ENCODE data around the gene RNF125.

- TF ChIP-seq, protein P1, sequence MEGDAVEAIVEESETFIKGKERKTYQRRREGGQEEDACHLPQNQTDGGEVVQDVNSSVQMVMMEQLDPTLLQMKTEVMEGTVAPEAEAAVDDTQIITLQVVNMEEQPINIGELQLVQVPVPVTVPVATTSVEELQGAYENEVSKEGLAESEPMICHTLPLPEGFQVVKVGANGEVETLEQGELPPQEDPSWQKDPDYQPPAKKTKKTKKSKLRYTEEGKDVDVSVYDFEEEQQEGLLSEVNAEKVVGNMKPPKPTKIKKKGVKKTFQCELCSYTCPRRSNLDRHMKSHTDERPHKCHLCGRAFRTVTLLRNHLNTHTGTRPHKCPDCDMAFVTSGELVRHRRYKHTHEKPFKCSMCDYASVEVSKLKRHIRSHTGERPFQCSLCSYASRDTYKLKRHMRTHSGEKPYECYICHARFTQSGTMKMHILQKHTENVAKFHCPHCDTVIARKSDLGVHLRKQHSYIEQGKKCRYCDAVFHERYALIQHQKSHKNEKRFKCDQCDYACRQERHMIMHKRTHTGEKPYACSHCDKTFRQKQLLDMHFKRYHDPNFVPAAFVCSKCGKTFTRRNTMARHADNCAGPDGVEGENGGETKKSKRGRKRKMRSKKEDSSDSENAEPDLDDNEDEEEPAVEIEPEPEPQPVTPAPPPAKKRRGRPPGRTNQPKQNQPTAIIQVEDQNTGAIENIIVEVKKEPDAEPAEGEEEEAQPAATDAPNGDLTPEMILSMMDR (IDR thresholded peaks at IDR 0.05; ENCODE audit: insufficient read depth, low read length, poor library complexity, severe bottlenecking), result no peak
- no peak for TF ChIP-seq EZH2phosphoT487 (conservative IDR thresholded peaks at IDR 0.05; ENCODE audit: low read length)
These were observed 8.0 kb downstream of the RNF125 start for GRCh38 chr18:32026491-32027086.

Measured in SU-DHL-6 (cell line).